HG02588 (cell line): ENCODE results near the gene MAP3K8.
"Not testable (repeated sequence)": the region's sequence is repeated elsewhere in the genome, so short reads cannot be mapped to it uniquely, and the experiment has no call there.

Source experiments
- ATAC-seq: cut with Tn5 transposase; IDR thresholded peaks from one replicate; pipeline ENCODE4 v1.9.1; 2021; ENCODE audit warnings: mild to moderate bottlenecking, moderate library complexity; ENCODE audit not compliant: unreplicated experiment

The MAP3K8 gene

GRCh38 chr10:30443049-30443448 is 9.1 kb downstream of the MAP3K8 start:
- ATAC-seq, result no peak

- no peak for ATAC-seq
Measured at GRCh38 chr10:30445711-30446110, 11.7 kb downstream of the MAP3K8 start.

GRCh38 chr10:30447125-30447799 is 13.3 kb downstream of the MAP3K8 start:
- no peak for ATAC-seq

GRCh38 chr10:30448092-30448491 is 14.1 kb downstream of the MAP3K8 start:
- ATAC-seq, result no peak

GRCh38 chr10:30453764-30454527 is 20.0 kb downstream of the MAP3K8 start:
- no peak for ATAC-seq

- ATAC-seq, result no peak
Measured at GRCh38 chr10:30454744-30455510, 20.9 kb downstream of the MAP3K8 start.

- peak; percentile 57 for ATAC-seq
Measured at GRCh38 chr10:30455816-30456215, 21.8 kb downstream of the MAP3K8 start.

GRCh38 chr10:30456266-30456665 is 22.3 kb downstream of the MAP3K8 start:
- peak; percentile 65 for ATAC-seq

- no peak for ATAC-seq
Measured at GRCh38 chr10:30459283-30459682, 25.3 kb downstream of the MAP3K8 start.

- no peak for ATAC-seq
Measured at GRCh38 chr10:30460121-30460520, 26.1 kb downstream of the MAP3K8 start.

GRCh38 chr10:30462513-30462912 is 28.5 kb downstream of the MAP3K8 start:
- no peak for ATAC-seq

GRCh38 chr10:30463944-30464451 is 30.0 kb downstream of the MAP3K8 start:
- ATAC-seq, result no peak

- ATAC-seq, result no peak
Measured at GRCh38 chr10:30464675-30465074, 30.7 kb downstream of the MAP3K8 start.

GRCh38 chr10:30466445-30466844 is 32.5 kb downstream of the MAP3K8 start:
- no peak for ATAC-seq

- ATAC-seq, result no peak
Measured at GRCh38 chr10:30467651-30468338, 33.8 kb downstream of the MAP3K8 start.

- ATAC-seq, result no peak
Measured at GRCh38 chr10:30472414-30473155, 38.6 kb downstream of the MAP3K8 start.

- ATAC-seq, result not testable (repeated sequence)
Measured at GRCh38 chr10:30475515-30475914, 41.5 kb downstream of the MAP3K8 start.

GRCh38 chr10:30476511-30477155 is 42.6 kb downstream of the MAP3K8 start:
- ATAC-seq, result no peak

- not testable (repeated sequence) for ATAC-seq
Measured at GRCh38 chr10:30479513-30479912, 45.5 kb downstream of the MAP3K8 start.

GRCh38 chr10:30481603-30482002 is 47.6 kb downstream of the MAP3K8 start:
- no peak for ATAC-seq
